ENCODE measurements around the gene PRR18.

Gene PRR18

DNA sequence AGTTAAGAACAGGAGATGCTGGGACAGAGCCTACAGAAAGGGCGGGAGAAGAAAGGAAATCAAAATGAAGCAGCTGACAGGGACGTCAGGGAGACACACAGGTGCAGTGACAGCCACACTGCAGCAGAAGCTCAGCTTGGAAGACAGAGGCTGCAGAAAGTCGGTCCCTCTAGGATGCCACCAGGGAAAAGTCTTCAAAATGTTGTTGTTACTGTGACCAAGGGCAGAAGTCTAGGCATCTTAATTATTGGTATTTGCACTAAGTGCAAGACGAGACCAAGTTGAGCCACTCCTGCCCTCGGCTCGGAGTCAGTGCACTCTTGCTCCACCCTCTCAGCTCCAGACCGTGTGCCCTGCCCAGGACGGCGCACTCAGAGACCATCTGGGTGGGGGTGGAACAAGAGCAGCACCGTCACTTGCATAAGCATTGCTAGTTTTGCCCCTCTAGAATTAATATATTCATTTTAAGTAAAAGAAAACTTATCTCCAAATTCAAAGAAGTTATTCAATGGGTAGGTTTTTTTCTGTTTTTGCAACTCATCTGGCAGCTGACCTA lies 2.6 kb downstream of the PRR18 start:
- DNase-seq = no peak

DNA sequence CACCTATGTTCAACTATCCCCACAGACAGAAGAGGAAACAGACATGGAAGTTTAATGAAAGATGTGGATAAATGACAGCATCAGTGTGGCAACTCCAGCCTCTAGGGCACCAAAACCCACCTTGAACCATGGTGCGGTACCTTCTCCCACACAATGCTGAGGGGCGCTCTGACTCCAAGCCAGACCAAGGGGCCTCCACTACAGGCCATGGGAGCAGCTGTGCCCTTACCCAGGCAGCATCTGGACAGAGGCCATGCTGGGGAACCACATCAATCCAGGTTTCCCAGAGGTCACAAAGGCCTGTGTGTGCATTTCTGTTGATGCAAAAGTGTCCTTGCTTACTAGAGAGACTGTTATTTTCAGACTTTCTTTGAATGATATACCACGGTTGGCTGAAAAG lies 4.1 kb downstream of the PRR18 start:
- no peak for DNase-seq

DNA sequence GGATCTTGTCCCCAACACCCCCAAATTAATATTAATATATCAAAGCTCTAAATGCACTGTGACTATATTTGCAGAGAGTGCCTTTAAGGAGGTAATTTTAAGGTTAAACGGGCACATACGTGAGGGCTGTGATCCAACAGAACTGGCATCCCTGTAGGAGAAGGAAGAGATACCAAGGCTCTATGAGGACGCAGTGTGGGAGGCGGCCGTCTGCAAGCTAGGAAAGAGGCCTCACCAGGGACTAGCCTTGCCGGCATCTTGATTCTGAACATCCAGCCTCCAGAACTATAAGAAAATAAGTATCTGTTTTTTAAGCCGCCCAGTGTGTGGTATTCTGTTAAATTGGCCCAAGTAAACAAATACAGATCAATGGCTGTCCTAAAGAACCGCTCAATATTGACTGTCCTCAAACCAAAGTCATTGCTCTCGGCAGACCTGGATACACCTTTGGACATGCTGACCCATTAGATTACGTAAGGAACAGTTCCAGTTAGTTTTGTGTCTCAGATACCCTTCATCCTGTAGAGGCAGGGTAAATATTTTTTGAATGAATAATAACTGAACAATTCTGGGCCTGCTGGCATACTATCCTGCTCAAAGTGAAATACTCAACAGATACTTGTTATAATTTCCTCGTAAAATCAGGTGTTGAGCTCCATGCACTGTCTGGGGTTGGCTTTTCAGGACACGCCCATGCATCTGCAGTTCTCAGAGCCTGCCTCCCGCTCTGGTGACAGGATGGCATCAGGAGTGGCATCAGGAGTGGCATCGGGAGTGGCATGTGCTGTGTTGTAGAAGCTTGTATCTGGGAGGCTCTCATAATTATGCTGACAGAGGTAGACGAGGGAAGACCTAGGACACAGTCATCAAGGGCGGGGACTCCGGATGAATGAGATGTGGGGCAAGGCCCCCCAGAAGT lies 6.3 kb downstream of the PRR18 start:
- DNase-seq = no peak

DNA sequence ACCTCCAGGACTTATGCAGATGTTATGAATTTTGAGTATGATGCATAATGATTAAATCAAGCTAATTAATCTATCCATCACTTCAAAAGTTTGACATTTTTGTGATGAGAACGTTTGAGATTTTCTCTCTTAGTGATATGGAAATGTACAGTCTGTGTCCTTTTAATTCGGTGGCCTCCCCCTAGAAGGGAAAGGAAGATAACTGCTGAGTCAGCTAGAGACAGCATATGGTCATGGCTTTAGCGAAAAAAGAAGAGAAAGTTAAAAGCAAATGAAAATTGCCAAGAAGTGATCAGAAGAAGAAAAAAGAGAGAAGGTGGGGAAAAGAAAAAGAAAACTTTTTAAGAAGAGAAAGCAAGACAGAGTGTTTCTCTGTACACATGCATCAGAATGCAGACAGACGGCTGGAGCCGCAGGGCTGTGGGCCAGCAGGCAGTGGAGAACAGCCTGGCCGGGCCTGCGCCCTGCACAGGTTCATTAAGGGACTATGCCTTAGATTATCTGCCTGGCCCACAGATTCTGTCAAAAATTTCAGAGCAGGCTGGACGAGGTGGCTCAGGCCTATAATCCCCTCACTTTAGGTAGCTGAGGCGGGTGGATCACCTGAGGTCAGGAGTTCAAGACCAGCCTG lies 7.7 kb downstream of the PRR18 start:
- DNase-seq = no peak

DNA sequence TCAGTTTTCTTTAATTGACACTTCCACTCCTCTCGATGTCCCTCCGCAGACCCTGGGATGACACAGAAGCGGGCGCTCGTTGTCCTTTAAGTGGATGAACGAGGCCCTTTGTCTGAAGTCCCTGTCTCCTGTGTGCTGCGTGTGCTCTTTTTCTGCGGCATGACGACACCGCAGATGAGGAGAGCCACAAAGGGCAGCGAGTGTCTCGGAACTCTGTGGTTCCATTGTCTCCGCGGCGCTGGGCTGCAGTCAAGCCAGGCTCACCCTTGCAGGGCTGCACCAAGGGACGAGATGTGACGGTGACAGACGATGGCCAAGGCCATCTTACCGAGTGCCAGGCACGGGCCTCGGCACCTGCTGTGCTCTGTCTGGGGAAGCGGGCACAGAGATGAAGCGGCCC lies 10.6 kb downstream of the PRR18 start:
- DNase-seq = no peak

DNA sequence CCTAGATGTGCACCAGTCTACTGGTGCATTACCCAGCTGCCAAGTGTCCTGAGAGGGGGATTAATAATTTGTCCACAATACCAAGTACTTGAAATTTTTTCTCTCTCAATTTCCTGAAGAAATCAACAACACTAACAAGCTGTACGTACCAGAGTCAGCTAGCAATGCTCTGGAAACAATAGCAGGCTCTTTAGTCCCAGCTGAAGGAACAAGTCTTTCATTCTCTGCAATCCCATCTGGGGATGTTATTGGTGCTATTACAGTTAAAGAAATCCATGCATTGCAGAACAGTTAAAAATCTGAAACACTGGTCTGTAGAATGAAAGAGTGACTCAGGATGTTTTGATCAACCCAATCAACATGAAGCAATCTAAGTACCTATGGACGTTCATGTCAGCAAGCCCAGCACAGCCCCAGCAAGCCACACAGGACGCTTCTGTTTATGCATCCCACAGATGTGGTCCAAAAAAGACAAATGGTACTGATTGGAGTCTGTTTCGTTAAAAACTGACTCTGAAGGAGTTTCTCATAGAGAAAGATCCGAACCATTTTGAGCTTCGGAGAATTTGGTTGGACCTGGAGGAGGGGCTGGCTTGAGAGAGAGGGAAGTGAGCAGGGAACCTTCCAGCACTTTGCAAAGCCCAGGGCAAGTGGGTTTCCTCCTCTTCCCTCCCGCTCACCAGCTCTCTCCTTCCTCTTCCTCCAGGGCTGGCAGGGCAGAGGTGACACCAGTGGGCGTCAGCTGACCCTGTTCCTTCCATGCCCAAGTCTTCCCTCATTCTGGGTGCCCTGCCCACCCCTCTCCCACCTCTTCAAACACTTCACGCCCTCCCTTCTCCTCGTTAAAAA lies 11.9 kb downstream of the PRR18 start:
- DNase-seq = no peak

DNA sequence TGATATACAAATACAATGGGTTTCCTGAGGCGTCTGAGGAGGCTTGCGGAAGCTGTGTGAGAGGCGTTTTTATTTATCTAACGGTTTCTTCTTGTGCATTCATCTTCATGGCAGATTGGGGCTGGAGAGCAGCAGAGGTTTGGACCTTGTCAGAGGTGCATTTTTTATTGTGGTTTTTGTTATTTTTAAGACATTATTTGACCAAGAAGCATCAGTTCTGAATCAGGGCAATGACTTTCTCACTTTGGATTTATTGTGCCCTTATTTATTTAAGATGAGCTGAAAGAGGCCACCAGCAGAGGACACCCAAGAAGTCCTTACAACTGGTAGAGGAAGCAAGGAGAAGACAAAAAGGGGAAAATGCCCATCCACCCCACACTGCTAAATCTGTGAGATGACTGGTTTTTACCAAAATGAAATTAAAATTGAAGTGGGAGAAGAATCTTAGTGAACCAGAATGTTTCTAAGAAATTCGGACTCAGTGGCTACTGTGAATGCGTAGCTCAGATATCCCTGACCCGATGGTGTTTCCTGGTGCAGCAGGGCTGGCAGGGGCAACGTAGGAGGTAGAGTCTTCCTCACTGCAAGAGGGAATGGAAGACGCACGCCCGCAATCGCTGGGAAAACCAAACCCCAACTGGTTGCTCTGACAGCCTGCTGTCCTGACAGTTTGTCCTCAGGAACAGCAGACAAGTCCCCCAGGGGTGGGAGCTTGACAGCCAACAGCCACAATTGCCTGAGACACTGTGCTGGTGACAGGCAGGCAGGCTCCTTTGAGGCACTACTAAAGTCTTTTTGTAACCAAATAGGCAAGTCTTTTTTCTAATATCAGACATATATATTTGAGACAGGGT lies 14.2 kb downstream of the PRR18 start:
- DNase-seq = no peak

DNA sequence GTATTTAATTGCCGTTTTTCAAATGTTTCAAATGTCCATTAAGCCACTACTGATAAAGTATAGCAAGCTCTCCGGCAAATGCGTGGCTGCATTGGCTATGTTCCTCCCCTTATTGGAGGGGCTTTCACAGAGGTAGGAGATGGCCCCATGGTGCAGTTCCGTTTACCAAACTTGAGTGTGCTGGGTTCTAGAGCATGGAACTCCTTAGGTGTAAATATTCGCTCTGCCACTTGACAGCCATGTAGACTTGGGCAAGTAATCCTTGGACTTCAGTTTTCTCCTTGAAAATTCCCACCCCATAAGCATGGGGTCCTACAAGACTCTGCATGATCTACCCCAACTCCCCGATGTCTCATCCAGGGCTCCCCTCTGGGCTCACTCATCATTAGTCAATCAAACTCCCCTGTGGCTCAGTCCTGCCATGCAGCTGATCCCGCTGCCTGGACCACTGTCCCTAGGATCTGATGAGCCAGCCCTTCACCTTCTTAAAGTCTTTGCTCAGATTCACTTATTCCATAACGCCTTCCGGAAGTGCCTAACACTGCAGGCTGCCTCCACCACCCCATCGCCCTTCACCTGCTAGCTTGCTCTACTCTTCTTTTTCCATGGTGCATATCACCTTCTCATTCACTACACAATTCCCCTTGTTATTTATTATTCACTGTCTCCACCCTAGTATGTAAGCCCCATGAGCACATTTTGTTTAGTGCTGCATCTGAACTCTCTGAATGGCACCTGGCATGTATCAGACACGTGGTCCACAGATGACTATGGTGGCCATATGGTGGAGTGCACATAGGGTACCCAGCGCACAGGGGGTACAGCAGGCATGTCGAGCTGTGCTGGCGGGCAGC lies 18.8 kb downstream of the PRR18 start:
- DNase-seq = no peak

DNA sequence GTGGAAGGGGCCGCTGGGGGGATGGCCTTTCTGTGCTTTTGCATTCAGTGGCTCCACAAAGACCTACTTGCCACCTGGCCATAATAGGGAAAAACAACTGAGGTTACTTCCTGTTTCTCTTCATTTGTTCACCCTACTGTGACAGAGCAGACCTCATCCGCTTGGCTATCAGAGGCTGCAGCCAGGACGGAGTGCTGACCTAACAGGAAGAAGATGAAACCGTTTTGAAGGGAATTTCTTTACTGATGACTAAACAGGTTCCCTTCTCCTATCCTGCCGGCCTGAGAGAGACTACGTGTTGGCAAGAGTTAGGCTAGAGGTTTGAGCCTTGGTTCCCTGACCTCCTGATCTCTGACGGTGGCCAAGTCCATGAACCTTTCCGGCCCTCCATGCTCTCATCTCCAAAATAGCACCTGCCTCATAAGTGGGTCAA lies 21.3 kb downstream of the PRR18 start:
- peak in 1 of 2 donors; percentile 20 for DNase-seq

DNA sequence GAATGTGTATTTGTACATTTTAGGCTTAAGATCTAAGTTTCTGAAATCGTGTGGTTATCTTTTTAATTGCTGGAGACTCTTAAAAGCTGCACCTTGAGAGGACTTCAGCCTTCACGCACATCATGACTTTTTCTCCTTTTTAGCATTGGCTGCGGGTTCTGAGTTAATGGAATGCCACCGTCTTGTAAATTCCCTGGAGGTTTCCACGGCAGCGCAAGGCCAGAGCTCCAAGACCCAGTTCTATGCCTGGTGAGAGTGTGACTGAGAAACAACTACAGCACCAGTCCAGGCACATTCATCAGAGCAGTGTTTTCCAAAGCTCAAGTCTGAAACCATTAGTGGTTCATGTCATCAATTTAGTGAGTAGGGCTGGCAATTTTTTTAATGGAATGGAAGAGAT lies 23.0 kb downstream of the PRR18 start:
- no peak for DNase-seq

DNA sequence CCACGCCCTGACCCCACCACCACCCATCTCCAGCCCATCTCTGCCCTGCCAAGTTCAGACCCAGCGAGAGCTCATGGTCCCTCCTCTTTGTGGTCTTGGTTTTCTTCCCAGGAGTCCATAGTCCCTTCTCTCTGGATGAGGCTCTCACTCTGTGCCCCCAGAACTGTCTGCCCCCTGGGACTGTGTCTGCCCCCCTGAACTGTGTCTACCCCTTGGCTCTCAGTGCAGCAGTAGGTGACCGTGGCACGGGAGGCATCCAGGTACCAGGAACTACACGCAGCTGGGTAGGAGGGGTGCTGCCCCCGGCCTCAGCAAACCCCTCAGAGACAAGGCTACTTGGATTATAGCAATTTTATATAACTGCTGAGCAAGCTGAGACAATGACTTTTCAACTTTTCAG lies 23.6 kb downstream of the PRR18 start:
- no peak for DNase-seq

DNA sequence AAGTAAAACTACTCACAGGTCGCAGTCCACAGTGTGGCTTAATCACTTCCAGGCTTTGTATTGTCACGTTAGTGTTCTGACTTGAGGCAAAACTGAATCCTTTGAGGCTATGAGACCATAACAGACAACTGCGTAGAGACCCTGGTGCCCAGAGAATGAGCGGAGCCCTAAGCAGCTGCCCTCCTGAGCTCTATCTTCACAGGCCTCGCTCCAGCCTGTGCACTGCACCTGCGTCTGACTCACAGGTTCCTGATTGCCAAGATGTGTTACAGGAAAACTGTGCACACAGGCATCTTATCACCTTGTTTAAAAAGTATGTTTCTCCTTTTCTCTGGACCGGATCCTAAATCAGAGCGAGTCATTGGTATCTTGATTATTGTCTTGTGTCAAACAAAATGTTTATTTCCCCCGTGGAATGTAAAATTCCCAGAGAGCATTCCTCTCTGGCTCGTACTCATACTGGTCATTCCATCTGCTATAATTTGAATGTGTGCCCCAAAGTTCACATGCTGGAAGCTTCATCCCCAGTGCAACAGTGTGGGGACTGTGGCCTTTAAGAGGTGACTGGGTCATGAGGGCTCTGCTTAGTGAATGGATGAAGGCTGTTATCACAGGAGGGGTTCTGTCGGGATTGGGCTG lies 25.7 kb downstream of the PRR18 start:
- no peak for DNase-seq

DNA sequence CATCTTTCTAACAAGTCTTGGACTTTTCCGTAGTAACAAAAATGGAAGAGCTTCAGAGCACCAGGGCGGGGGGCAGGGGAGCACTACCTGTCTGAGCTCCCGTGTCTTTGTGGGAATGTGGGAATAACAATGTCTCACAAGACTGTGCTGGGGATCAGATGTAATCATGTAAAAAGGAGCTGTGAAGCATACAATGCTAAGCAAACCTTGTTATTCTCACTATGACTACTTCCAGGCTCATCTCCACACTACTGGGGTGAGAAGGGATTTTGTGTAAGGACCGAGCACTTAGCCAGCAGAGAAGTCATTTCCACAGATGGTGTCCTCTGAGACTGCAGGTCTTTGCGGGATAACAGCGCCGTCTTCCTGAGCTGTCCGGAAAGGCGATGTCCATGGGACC lies 27.1 kb downstream of the PRR18 start:
- DNase-seq = no peak

DNA sequence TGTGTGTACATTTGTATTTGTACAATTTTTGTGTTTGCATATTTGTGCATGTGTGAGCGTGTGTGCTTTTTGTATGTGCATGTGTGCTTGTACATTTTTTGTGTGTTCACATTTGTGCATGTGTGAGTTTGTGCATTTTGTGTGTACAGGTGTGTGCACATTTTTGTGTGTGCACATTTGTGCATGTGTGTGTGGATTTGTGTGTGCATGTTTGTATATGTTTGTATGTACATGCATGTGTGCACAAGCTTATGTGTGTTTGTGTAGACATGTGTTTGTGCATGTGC lies 28.9 kb downstream of the PRR18 start:
- no peak for DNase-seq

DNA sequence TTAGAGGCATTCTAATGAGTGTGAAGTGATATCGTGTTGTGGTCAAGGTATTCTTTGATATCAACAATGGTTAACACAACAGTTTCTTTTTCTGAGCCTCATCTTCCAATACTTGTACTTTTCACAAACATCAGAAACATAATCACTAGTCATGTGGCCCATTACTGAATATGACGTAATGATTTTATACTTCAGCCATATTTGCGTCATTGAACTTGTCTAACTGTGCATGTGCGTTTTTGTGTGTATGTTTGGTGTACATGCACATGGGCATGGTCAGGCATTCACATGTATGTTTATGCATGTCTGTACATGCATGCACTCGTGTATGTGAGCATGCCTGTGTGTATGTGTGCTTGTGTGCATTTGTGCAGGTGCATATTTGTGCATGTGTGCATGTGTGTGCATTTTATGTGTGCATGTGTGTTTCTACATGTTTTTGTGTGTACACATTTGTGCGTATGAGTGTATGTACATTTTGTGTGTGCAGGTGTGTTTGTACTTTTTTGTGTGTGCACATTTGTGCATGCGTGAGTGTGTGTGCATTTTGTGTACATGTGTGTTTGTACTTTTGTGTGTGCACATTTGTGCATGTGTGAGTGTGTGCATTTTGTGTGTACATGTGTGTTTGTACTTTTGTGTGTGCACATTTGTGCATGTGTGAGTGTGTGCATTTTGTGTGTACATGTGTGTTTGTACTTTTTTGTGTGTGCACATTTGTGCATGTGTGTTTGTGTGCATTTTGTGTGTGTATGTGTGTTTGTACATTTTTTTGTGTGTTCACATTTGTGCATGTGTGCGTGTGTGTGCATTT lies 29.4 kb downstream of the PRR18 start:
- no peak for DNase-seq

DNA sequence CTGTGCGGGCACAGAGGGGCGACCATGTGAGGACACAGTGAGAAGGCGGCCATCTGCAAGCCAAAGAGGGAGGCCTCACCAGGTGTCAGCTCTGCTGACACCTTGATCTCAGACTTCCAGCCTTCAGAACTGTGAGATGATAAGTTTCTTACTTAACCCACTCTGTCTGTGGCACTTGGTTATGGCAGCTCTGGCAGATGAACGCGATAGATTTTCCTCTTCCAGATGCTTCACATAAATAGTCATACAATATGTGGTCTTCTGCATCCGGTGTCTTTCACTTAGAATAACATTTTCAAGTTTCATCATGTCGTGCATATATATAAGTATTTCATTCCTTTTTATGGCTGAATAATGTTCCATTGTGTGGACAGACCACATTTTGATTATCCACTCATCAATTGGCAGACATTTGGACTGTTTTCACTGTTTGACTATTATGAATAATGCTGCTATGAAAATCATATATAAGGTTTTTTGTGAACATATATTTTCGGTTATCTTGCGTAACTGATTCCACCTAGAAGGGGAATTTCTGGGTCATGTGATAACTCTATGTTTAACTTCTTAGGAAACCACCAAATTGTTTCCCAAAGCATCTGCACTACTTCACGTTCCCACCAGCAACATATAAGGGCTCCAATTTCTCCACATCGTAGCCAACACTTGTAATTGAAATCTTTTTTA lies 30.2 kb downstream of the PRR18 start:
- no peak for DNase-seq

DNA sequence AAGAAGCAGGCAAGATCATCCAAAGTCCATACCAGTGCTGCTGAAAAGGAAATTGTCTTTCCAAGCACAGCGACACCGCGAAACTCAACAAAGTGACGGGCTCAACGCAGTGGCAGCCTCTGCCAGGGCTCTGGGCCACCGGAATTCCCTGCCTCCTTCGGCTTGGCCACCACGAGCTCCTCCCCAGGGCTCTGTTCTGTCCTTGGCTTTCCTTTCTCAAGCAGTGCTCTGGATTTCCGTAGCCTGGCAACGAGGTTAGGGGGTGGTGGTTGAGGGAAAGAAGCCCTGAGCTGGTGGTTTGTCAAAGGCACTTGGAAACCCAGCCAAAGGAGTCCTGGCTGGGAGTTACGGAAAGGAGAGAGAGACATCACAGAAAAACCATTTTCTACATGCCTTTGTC lies 31.2 kb downstream of the PRR18 start:
- DNase-seq = no peak

DNA sequence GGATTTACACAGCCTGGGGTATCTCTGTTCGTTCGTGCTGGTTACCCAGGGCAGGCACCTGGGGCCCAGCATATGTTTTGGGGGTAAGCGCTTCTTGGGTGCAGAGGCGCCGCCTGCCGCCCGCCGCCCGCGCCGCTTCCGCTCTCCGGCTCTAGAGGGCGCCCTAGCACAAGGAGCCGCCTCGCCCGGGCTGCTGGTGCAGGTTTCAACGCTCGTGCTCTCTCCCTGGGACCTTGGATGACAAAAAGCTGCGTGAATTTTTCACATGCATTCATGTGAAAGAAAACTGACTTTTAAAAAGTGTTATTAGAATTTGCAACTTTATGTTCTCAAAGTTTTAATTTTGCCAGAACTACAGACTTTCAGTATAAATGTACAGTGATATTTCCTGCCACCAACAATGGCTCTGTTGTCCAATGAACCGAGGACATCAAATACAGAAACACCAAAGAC lies 32.5 kb downstream of the PRR18 start:
- peak; percentile 70 to 80 for DNase-seq

DNA sequence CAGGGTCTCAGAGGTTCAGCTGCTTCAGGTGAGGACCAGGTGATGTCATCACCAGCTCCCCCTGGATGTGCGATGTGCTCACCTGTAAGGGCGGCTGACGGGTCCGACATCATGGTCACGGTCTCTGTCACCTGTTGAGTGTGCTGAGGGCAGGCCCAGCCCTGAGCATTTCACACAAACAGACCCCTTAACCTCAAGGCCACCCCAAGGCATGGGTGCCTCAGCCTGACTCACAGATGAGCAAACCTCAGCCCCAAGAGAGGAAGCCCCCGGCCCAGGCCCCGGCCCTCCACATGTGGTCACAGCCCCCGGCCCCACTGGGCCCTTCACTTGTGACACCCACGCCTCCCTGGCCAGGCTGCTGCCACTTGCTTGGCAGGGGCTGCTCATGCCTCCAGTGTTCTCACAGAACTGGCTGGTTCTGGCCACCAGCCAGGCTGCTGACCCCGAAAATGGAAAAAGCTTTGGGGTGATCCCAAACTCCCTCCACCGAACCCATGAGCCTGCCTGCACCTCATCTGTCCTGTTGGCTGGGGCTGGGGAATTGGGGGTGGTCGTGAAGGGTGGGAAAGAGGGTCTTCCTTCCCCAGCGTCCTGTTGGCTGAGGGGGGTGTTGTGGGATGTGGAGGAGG lies 33.3 kb downstream of the PRR18 start:
- DNase-seq = no peak
